ENCODE data around the gene MYBL2.

The MYBL2 gene

GRCh38 chr20:43691928-43692524, 25.1 kb downstream of the MYBL2 start:
- Histone ChIP-seq H3K9ac (no peak overlapping the region), H3K4me3 (no peak overlapping the region), H3K27me3 (no peaks in the 10 kb centered on the region), H3K4me1 (peaks cover 0 to under 1% (median 0%) of the 10 kb centered on the region in 10 experiments; a peak in 1 of 20 replicates), H3K9me3 (replicated peaks in 1 of 11) (no peaks in the 10 kb centered on the region), H4K20me1 (peaks cover 0 to 56% (median 16%) of the 10 kb centered on the region in 11 experiments; a peak in 9 of 22 replicates), H3K36me3 (peaks cover 0 to 100% (median 98%) of the 10 kb centered on the region in 11 experiments; a peak in 19 of 22 replicates), H3K27ac (no peak overlapping the region), H3K4me2 (no peak overlapping the region)
- no peak for TF ChIP-seq Cebpa-rat (IDR thresholded peaks at IDR 0.05)

DNA sequence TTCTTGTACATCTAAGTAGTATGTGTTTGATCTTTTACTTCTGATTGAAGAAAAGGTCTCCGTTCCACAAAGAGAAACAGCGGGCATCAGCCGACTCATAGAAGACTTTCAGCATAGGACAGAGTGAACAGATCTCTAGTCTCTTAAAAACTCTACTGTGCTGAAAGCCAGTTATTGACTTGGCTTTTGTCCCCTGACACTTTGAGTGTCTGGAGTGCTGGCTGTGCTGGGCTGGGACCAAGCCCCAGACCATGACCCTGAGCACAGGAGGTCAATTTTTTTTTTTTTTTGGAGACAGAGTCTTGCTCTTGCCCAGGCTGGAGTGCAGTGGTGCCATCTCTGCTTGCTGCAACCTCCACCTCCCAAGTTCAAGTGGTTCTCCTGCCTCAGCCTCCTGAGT, 27.8 kb downstream of the MYBL2 start:
- Histone ChIP-seq H4K20me1 (peaks cover 0 to 31% (median 6%) of the 10 kb centered on the region in 11 experiments; a peak in 9 of 22 replicates), H3K9me3 (replicated peaks in 1 of 11) (no peaks in the 10 kb centered on the region), H3K27me3 (no peaks in the 10 kb centered on the region), H3K36me3 (peaks cover 0 to 100% (median 94%) of the 10 kb centered on the region in 11 experiments; a peak in 19 of 22 replicates), H3K4me2 (no peak overlapping the region), H3K4me3 (no peak overlapping the region), H3K27ac (no peak overlapping the region), H3K9ac (no peak overlapping the region), H3K4me1 (no peaks in the 10 kb centered on the region)
- no peak for TF ChIP-seq Cebpa-rat (IDR thresholded peaks at IDR 0.05)

- no peaks in the 10 kb centered on the region for H3K27me3 ChIP-seq
- H4K20me1 ChIP-seq = peaks cover 0 to 34% (median 6%) of the 10 kb centered on the region in 11 experiments; a peak in 8 of 22 replicates
- no peak overlapping the region for H3K4me3 ChIP-seq
- H3K4me2 ChIP-seq = no peak overlapping the region
- H3K27ac ChIP-seq = no peak overlapping the region
- no peaks in the 10 kb centered on the region for H3K4me1 ChIP-seq
- H3K9ac ChIP-seq = no peak overlapping the region
- no peaks in the 10 kb centered on the region for H3K9me3 ChIP-seq (replicated peaks in 1 of 11)
- no peak for TF ChIP-seq Cebpa-rat (IDR thresholded peaks at IDR 0.05)
- peaks cover 0 to 100% (median 94%) of the 10 kb centered on the region in 11 experiments; a peak in 20 of 22 replicates for H3K36me3 ChIP-seq
These were observed 28.7 kb downstream of the MYBL2 start for GRCh38 chr20:43695571-43695970.

GRCh38 chr20:43699941-43700565, 33.1 kb downstream of the MYBL2 start:
- Histone ChIP-seq H4K20me1 (peaks cover 0 to 67% (median 21%) of the 10 kb centered on the region in 11 experiments; a peak in 10 of 22 replicates), H3K36me3 (peaks cover 0 to 100% (median 96%) of the 10 kb centered on the region in 11 experiments; a peak in 21 of 22 replicates), H3K4me1 (no peaks in the 10 kb centered on the region), H3K27me3 (no peaks in the 10 kb centered on the region), H3K4me2 (no peak overlapping the region), H3K4me3 (no peak overlapping the region), H3K9me3 (replicated peaks in 1 of 11) (no peaks in the 10 kb centered on the region), H3K27ac (no peak overlapping the region), H3K9ac (no peak overlapping the region)
- TF ChIP-seq Cebpa-rat (IDR thresholded peaks at IDR 0.05) = no peak

DNA sequence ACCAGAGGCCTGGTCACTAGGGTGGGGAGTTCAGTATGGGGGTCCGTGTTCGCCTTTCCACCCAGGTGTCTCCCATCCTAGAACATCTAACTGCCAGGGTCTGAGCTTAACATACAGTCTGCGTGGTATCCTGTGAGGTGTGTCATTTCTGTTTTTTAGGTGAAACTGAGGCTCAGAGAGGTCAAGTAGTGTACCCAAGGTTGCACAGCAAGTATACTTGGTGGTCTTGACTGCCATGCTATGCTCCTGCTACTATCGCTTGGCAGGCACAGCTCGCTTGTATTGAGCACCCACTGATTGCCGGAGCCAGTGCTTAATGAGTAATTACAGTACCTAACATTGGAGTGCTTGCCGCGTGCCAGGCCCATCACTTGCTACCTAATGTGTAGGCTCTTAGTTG, 33.7 kb downstream of the MYBL2 start:
- Histone ChIP-seq H3K9ac (no peak overlapping the region), H3K4me2 (no peak overlapping the region), H3K36me3 (peaks cover 0 to 100% (median 96%) of the 10 kb centered on the region in 11 experiments; a peak in 21 of 22 replicates), H3K9me3 (replicated peaks in 1 of 11) (no peaks in the 10 kb centered on the region), H3K4me3 (no peak overlapping the region), H3K4me1 (no peaks in the 10 kb centered on the region), H3K27ac (no peak overlapping the region), H4K20me1 (peaks cover 0 to 62% (median 22%) of the 10 kb centered on the region in 11 experiments; a peak in 10 of 22 replicates), H3K27me3 (no peaks in the 10 kb centered on the region)
- TF ChIP-seq Cebpa-rat (IDR thresholded peaks at IDR 0.05) = no peak

- Histone ChIP-seq H3K36me3 (peaks cover 0 to 100% (median 94%) of the 10 kb centered on the region in 11 experiments; a peak in 21 of 22 replicates), H4K20me1 (peaks cover 0 to 54% (median 20%) of the 10 kb centered on the region in 11 experiments; a peak in 10 of 22 replicates), H3K4me2 (no peak overlapping the region), H3K4me3 (no peak overlapping the region), H3K9me3 (replicated peaks in 1 of 11) (no peaks in the 10 kb centered on the region), H3K4me1 (no peaks in the 10 kb centered on the region), H3K27ac (no peak overlapping the region), H3K9ac (no peak overlapping the region), H3K27me3 (no peaks in the 10 kb centered on the region)
- TF ChIP-seq Cebpa-rat (IDR thresholded peaks at IDR 0.05) = no peak
These were observed 35.6 kb downstream of the MYBL2 start for GRCh38 chr20:43702502-43702901.

- peak overlapping the region in 4 of 11 experiments; percentile 14 to 42 (median 29); a peak in 6 of 22 replicates for H3K4me2 ChIP-seq
- no peak for TF ChIP-seq Cebpa-rat (IDR thresholded peaks at IDR 0.05)
These were observed 43.6 kb downstream of the MYBL2 start for GRCh38 chr20:43710370-43711044.

GRCh38 chr20:43711098-43711654, 44.3 kb downstream of the MYBL2 start:
- Histone ChIP-seq H4K20me1 (peaks cover 0 to 38% (median 5%) of the 10 kb centered on the region in 11 experiments; a peak in 8 of 22 replicates), H3K36me3 (peaks cover 0 to 100% (median 99%) of the 10 kb centered on the region in 11 experiments; a peak in 21 of 22 replicates), H3K9ac (0 out of 22 replicates have a peak overlapping the region, but pooled peaks of 1 of the 11 experiments have one; percentile 10), H3K27me3 (no peaks in the 10 kb centered on the region), H3K4me2 (peak overlapping the region in 3 of 11 experiments; percentile 14 to 42 (median 21); a peak in 4 of 22 replicates), H3K27ac (no peak overlapping the region; a peak in 1 of 22 replicates), H3K4me3 (no peak overlapping the region), H3K4me1 (peaks cover 0 to 24% (median 9%) of the 10 kb centered on the region in 10 experiments; a peak in 10 of 20 replicates), H3K9me3 (replicated peaks in 1 of 11) (no peaks in the 10 kb centered on the region)
- no peak for TF ChIP-seq Cebpa-rat (IDR thresholded peaks at IDR 0.05)

More at GRCh38 chr20:43710370-43711044, 43.6 kb downstream of the MYBL2 start:
- no peaks in the 10 kb centered on the region for H3K27me3 ChIP-seq
- no peaks in the 10 kb centered on the region for H3K9me3 ChIP-seq (replicated peaks in 1 of 11)
- no peak overlapping the region; a peak in 1 of 22 replicates for H3K27ac ChIP-seq
- no peak overlapping the region for H3K4me3 ChIP-seq
- H3K9ac ChIP-seq = peak overlapping the region in 2 of 11 experiments; percentile 1 to 10; a peak in 1 of 22 replicates
- peaks cover 0 to 100% (median 99%) of the 10 kb centered on the region in 11 experiments; a peak in 21 of 22 replicates for H3K36me3 ChIP-seq
- peaks cover 0 to 24% (median 9%) of the 10 kb centered on the region in 10 experiments; a peak in 10 of 20 replicates for H3K4me1 ChIP-seq
- H4K20me1 ChIP-seq = peaks cover 0 to 32% (median 5%) of the 10 kb centered on the region in 11 experiments; a peak in 8 of 22 replicates

All from BLaER1 treated with 17β-estradiol and CSF1 and Interleukin-3, amounts not matched to agents 10 nM and 100 nM (cell line).